Hematopoietic multipotent progenitor cell (in vitro differentiated cells): Measurements from ENCODE around the gene JAKMIP1. TPM values are rescaled to one million over a fixed set of nuclear protein-coding genes. Genes with fewer than 3 reads are reported as not detected.

Experiments used
- DNase-seq, 3 donors: peaks; one replicate each; pipeline ENCODE4 v3.0.0-alpha.2; 2011 to 2015; ENCODE audit warnings: low read depth in 2 of 3, low spot score in 2 of 3
- total RNA-seq: library from RNA; depleted of rRNA; stranded (reverse); fragments of >200 nt; gene quantifications from one replicate; pipeline ENCODE4 v1.2.3, GENCODE V29; 2012

The JAKMIP1 gene
- total RNA-seq, 1 donor = not detected

DNA sequence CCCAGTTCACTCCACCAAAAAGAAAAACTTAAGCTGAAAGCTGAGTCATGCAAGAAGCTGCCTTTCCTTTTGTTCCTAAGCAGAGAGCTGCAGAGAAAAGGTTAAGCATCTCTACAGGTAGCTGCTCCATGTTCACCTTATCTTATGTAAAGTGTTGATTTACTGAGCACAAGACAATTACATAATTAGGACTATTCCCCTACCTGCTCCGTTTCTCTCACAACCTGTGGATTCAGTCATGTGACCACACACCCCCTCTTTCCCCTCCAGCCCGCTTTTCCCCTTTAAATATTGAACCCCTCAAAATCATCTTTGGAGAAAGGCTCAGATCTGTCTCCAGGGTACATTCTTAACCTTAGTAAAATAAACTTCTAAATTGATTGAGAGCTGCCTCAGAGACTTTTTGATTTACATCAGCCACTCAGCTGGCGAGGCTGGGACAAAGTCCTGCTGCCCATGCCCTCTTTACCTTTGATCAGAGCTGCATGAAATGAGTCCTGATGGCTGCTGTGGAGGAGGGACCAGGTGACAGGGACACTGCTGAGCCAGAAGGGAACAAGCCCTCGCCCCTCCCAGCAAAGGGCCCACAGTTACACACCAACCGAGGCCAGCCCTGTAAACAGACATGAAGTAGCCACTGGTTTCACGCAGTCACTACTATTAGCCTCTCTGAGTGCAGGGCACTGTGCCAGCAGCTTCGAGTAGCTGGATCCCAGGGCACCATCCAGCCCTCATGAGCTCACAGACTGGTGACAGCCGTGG lies 128.2 kb downstream of the JAKMIP1 start:
- DNase-seq = no peak

DNA sequence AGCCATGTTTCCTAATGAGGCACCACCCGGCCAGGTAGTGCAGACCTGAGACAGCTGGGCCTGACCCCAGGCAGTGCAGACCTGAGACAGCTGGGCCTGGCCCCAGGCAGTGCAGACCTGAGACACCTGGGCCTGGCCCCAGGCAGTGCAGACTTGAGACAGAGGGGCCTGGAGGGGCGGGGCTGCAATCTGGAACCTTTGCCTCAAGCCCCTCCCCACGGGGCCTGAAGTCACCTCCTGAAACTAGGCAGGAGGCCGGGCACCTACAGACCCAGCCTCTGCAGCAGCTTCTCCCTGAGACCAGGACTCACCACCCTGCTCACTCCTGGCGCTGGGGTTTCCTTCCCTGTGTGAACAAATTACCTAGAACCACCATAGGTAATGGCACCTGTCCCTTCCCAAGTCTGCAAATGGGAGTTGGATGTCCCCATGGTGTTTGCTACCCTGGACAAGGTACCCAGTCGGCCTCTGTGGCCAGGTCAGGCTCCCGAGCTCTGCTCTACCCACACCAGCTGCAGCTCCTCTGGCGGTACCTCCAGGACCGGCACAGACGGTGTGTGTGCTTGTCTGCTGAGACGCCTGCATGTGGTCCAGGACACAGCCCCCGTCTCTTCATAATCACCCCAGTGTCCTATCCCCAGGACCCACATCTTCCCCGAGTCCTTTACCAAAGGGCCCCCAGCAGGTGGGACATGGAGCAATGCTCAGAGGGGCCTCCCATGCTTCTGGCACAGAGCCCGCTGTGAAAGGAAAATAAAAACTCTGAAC lies 129.0 kb downstream of the JAKMIP1 start:
- DNase-seq = peak in 1 of 3 donors; percentile 41

DNA sequence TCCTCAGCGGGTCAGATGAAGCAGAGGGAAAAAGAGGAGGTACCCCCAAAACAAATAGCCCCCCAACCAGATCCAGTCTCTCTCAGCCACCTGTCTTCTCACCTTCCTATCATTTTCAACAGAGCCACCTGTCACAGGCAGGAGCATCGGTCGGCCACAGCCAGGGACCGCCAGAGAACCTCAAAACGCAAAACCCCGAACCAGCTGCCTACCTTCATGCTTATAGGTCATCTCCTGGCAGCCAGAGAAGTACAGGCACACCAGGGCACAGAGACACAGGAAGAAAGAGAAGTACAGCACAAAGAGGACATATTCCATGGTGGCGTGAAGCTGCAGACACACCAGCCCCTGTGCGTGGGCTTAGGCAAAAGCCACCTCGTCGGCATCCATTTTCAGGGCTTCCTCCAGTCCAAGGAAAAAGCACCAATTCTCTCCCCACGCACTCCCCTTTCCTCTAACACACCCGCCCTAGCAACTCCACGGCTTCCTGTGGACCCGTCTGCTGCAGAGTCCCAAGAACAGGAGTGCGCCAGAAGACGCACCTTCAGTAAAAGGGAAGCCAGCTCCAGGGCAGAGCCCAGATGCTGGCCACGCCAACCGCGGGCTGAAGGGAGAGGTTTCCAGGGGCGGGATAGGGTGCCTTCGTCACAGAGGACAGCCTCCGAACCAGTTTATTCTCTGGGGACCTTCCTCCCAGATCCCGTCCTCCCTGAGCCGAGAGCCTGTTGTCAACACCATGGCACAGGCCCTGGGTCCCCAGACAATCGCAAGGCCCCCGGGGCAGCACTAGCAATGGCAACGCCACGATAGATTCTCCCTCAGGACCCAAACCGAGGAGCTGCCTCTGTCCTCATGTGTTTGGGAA lies 130.3 kb downstream of the JAKMIP1 start:
- no peak for DNase-seq

DNA sequence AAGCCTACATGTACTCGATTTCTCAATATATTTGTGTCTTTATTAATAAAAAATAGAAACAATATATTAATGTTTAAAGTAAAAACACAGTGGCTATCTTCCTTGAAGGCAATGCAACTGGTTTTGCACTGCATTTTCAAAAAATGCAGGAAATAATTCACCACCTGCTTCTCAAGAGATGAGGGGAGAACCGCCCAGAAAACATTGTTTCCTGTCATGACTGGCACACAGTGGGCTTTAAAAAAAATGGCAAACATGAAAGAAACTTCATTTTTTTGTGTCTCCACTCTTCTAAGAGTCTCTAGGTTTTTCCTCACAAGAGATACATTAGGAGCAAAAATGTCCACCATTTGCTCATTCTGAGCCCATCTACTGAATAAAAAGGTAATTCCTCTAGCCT lies 131.4 kb downstream of the JAKMIP1 start:
- peak in 2 of 3 donors; percentile 24 to 71 for DNase-seq

DNA sequence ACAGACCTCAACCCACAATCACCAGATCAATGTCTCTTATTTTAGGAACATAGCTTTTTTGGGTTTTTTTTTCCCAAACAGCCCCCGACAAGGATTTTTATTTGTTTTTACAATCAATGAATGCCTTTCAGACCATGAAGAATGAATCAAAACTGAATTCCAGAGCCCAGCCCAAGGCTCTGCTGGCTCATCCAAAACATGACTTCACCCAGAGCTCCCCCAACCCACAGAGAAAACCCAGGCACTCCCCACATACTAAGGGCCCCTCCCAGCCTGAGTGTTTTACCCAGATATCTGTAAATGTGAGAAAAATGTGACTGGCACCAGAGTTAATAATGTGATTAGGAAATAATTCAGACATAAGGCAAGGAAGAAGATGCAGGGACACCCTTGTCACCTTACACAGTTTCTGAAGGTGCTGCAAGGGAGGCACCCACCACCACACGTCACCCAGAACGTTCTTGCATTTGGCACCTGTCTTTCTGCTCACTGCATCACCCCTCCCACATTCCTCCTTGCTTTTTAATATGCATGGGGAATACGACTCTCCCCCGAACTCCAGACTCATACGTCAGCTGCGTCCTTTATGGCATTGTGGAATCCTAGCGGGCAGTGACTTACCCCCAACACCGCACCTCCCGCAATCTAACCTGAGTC lies 134.3 kb downstream of the JAKMIP1 start:
- DNase-seq = no peak

DNA sequence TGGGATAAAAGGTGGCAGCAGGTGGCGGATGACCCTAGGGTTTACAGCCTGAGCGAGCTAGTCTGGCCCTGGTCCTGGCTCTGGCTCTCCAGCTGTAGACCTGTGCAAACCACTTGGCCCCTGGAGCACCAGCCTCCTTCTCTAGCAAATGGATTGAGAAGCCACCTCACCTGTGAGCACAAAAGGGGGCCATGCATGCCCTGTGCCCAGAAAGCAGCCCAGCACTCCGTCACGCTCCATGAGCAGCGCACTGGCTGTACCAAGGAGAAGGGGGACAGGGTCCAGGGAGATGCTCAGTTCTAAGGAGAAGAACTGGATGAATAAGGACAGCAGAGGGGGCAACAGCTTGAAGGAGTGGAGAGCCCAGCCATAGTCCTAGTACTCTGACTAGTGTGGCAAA lies 135.2 kb downstream of the JAKMIP1 start:
- no peak for DNase-seq

DNA sequence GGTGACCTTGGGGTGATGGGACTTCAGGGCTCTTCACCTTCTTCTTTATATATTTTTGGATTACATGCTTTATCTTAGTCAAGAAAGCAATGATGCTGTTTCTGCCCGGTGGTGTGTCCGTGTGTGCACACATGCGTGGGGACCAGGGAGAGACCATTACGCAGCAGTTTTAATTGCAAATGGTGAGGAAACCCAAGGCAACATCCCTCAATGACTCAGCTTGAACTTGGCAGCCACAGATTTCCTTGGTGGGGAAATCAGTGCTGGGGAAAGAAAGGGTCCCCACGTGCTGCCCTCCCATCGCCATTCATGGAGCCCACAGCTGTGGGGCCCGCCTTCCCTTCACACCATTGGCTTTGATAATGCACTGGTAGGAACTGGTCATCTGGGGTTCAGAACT lies 136.0 kb downstream of the JAKMIP1 start:
- DNase-seq = no peak

DNA sequence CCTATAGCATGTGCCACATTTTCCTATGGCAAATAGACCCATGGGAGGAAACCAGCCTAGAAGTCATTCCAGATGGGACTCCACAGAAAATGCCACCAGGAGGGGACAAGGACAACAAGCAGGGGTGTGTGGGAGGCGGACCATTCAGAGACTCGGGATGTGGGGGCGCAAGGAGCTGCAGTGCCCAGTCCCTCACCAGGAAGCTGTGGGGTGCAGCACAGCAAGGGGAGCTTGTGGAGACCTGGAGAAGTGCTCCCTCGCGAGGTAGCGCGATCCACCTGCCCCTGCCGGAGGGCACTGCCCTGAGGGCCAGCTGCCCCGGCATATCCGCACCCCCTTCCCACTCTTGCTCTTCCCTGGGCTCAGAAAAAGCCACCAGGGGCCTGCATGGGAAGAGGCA lies 136.7 kb downstream of the JAKMIP1 start:
- DNase-seq = no peak

DNA sequence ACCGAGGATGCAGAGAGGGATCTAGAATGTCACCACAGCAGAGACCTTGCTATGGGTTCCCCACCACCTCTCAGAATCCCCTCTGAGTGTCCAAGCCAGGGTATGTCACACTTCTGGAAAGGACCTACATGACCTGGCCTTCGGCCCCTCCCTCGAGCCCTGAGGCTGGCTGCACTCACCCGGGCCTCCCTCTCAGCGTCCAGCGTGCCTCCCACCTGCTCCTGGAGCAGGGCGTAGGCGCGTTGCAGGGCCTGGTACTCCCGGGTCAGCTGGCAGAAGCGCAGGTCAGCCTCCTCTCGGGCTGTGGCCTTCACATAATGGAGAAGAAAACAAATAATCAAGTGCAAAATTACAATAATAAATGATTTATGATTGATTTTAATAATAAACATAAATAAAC lies 138.2 kb downstream of the JAKMIP1 start:
- DNase-seq = no peak

DNA sequence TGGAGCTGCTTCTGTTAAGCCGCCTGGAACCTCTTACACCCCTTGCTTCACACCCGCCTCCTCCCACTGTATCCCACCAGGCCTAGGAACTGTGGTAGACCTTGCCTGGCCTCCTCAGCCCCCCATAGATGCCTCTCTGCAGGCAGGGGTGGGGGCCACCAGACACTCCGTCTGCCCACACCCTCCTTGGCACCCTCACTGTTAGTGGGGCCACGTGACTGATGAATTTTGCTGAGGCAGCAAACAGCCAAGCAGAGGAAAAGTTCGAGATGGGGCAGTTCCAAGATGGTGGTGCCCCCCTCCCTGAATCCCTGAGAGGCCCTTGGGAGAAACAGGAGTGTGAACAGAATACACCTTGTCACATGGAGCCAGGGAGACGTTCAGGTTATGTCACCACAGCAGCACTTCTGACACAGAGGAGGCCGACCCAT lies 141.0 kb downstream of the JAKMIP1 start:
- DNase-seq = no peak

DNA sequence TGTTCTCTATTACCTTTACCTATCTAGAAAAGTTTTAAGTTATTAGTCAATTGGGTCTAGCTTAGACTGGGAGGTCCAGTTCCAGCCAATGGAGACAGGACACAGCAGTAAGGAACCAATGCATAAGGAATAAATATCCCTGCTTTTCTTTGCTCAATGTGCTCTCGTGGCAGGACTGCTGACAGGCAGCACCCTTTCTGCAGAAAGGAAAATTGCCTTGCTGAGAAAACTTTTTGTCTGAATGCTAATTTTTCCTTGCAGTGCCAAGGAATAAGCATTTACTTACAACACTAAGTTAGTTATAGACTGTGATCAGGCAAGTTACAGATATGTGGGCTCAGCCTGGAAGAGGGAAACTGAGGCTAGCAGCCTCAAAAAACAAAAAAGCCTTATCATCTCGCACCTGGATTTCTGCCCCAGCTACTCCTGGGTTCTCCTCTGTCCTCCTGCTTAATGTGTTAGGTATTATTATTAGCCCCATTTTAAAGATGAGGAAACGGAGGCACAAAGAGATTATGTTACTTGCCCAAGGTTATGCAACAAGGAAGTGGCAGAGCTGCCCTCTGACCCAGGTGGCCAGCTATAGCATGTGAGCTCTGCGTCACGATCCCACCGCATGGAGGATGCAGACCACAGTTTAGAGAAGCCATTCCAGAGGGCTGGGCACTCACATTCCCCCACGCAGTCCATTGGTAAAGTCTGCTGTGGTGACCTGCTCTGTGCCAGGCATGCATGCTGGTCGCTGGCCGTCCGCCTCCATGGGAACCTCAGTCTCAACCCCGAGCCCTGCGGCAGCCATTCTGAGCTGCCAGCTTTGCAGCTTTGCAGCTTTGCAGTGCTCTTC lies 141.6 kb downstream of the JAKMIP1 start:
- peak in 1 of 3 donors; percentile 10 for DNase-seq

DNA sequence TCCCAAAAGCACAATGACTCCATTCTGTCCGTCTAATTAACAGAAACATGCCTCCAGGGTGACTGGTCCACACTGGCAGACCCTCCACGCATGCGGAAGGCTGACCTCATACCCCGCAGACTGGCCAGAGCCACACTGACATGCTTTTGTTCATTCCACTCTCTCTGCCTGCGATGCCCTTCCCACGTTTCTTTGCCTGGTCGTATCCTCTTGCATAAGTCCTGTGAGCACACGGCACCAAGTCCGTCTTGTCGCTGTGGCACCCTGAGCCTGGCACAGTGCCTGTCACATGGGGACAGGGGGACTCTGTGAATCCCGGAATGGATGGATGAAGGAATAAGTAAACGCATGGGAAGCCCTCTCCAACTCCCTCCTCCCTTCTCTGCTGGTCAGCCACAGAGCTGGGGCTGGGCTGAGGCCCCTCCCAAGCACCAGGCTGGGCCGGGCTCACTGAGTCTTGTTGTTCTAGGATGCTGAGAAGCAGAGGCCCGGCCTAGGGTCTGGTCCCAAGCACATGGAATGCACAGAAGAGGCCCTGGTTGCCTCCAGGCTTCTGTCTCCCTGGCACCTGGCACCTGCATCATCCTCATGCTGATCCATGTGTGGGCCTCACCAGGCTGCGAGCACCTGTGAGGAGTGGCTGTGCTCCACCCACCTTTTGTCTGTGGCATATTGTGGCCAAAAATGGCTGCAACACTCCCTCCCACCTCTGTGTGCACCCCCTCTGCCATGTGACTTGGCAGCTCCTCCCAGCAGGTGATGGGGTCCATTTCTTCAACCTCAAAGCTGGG lies 143.2 kb downstream of the JAKMIP1 start:
- no peak for DNase-seq

DNA sequence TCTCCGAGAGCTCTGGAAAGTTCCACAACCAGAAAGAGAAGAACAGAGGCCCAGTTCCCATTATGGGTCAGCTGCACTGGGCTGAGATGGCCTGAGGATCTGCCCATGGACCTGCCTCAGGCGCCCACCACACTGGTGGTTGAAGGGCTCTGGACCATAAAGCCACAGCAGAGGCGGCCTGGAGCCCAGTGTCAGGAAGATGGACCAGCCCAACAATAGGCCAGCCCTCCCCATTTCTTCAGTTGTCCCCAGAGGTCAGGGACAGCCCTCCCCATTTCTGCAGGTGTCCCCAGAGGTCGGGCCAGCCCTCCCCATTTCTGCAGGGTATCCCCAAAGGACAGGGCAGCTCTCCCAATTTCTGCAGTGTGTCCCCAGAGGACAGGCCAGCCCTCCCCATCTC lies 144.9 kb downstream of the JAKMIP1 start:
- DNase-seq = no peak

DNA sequence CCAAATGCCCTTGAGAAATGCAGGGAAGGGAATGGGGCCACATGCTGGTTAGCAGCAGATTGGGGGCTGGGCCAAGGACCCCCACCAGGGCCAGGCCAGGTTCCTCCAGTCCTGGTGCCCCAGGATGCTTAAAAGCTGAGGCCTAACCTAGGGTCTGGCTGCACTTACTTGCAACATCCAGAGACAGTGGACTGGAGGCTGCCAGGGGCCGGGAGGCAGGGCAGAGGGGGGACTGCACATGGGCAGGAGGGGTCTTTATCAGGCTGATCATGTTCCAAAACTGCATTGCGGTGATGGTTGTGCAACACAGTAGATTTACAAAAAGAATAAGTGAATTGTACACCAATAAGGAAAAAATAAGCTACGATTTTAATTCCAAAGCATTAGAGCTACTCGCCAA lies 145.3 kb downstream of the JAKMIP1 start:
- DNase-seq = no peak

DNA sequence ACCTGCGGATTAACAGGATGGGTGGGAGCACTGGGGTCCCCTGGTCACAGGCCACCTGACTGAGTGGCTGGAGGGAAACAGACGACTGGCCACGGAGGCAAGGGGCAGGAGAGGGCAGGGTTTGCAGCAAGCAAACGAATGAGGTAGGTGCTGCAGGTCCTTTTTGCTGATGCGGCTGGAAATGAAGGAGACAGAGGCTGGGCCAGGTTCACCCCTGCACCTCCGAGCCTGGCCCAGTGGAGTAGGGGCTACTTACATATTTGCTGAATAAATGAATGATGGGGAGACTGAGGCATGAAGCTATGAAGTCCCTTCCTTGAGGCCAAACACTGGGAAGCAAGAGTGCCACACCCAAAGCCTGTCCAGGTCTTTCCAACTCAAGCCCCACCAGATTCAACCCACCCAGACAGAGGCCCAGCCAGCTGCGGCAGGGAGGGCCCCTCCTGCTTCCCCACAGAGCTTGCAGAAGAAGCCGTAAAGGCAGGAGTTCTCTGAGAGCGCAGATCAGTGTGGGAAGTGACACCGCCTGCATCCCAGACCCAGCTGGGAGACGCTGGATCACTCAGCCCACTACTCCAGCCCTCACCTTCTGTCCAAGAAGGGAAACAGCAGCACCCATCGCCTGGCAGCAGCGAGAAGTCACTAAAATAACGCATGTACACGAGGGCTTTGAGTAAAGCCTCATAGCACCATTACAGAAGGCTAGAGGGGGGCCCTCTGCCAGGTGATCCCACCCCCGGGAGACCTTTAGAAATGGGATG lies 146.0 kb downstream of the JAKMIP1 start:
- no peak for DNase-seq

DNA sequence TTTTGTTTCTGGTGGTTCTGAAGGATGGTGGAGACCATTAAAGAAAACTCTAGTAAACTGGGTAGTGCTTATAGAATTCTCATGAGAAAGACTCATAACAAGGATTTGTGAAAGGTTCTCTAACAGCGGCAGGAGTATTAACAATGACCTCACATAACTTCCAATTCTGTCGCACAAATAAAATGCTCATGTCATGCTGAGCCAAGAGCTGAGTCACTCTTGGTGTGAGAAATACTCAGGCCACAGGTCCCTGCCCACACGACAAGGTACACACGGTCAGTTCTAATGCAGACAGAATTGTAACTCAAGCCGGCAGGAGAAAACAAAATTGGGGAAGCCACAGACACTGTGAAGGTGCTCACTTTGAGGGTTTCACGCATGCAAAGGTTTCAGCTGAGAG lies 147.7 kb downstream of the JAKMIP1 start:
- DNase-seq = no peak

DNA sequence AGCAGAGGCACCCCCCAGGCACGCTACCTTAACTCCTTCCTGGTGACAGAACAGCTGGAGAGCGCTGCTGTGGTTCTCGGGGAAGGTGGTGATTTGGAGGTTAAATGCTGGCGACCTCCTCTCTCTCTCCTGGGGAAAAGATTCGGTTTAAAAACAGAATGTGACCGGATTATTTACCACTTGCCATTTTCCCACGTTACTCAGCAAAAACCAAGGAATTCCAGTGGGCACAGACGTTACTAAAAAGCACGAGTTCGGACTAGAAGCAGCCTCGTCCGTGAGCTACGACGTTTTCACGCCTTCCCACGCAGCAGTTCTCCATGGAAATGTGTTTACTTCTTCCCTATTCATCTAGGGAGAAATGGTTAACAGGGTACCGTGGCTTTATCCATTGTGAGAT lies 149.8 kb downstream of the JAKMIP1 start:
- no peak for DNase-seq

DNA sequence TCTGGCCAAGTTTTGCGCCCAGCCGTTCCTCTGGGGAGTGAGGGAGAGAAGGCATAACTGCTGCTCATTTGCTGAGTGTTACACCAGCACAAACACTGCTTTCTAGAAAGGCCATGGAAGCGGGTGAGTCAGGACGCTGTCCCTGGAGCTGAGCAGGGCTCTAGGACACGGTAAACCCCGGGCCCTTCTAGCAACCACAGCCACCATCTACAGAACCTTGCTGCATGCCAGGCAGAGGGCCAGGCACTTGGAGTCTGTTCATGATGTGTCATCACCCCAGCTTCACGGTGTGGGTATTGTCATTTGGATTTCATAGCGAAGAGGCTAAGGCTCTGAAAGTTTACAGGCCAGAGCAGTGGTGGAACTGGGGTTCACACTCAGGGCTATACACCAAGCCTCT lies 150.4 kb downstream of the JAKMIP1 start:
- no peak for DNase-seq
